ENCODE data around the gene KHK.

GRCh38 chr2:27086090-27086723 lies 365 bp upstream of the KHK start:
- peak; percentile 97 for TF ChIP-seq CTCF (IDR thresholded peaks at IDR 0.05)
- TF ChIP-seq TCF7L2 (IDR thresholded peaks at IDR 0.05; ENCODE audit: low read depth, low read length): no peak
- no peak; the same call in 1 of the 2 replicates for TF ChIP-seq POLR2AphosphoS5 (IDR thresholded peaks at IDR 0.05; ENCODE audit: low read depth, low read length)

Measured in Panc1 (cell line).